Panc1 (cell line): ENCODE measurements around the gene TSPAN14. TPM values are rescaled to one million over a fixed set of nuclear protein-coding genes. Genes with fewer than 3 reads are reported as not detected.

Experiments
- ATAC-seq: fragments of 200-7000 bp; cut with Tn5 transposase; 2 replicates; pipeline ENCODE4 v1.9.1; 2020; ENCODE audit warnings: mild to moderate bottlenecking, moderate library complexity
- BruUV-seq: library from RNA; stranded (reverse); fragments of 400-500 nt; replicated peaks from 2 replicates; lab custom pipeline; 2021; lab: Mats Ljungman, UMichigan
- CTCF ChIA-PET: fragments of 300-600 bp; sonication (Branson Sonifier 250); formaldehyde crosslinking; loops from one replicate; lab custom pipeline; 2022; ENCODE audit warnings: antibody characterized with exemption; lab: Charles Lee
- POLR2A ChIA-PET: fragments of 300-600 bp; sonication (Branson Sonifier 250); formaldehyde crosslinking; loops from one replicate; lab custom pipeline; 2022; ENCODE audit warnings: antibody characterized with exemption; lab: Charles Lee
- DNase-seq: peaks from one replicate; pipeline ENCODE4 v3.0.0-alpha.2; 2010; ENCODE audit warnings: low read depth, low spot score
- H3K27ac ChIP-seq: 2 replicates; pipeline ENCODE4 v1.5.1; 2011; ENCODE audit warnings: mild to moderate bottlenecking, low read length, inconsistent platforms
- H3K27me3 ChIP-seq: fragments of 200-500 bp; sonication (Bioruptor generic); 2 replicates; pipeline ENCODE4 v1.6.0; 2014; ENCODE audit warnings: low read length, inconsistent platforms; ENCODE audit not compliant: control insufficient read depth, insufficient read depth
- H3K36me3 ChIP-seq: fragments of 200-500 bp; sonication (Bioruptor generic); 2 replicates; pipeline ENCODE4 v1.5.1; 2014; ENCODE audit warnings: inconsistent platforms, mild to moderate bottlenecking, low read length, moderate library complexity; ENCODE audit not compliant: control insufficient read depth, insufficient read depth
- H3K4me1 ChIP-seq: 2 replicates; pipeline ENCODE4 v1.5.1; 2011; ENCODE audit warnings: inconsistent platforms, mild to moderate bottlenecking, low read length, moderate library complexity; ENCODE audit not compliant: control insufficient read depth, insufficient read depth
- H3K4me3 ChIP-seq, 2 experiments: 2 replicates each; pipeline ENCODE4 v1.5.1; 2011 to 2012; ENCODE audit warnings: low read depth in 2 of 2, low read length in 2 of 2, mild to moderate bottlenecking in 2 of 2, inconsistent platforms in 1 of 2, moderate library complexity in 1 of 2
- H3K9me3 ChIP-seq: fragments of 200-500 bp; sonication (Bioruptor generic); 2 replicates; pipeline ENCODE4 v1.5.1; 2014; ENCODE audit warnings: low read depth, mild to moderate bottlenecking, inconsistent platforms, low read length, moderate library complexity; ENCODE audit not compliant: control insufficient read depth, insufficient read depth
- POLR2AphosphoS5 ChIP-seq: IDR thresholded peaks from 2 replicates; pipeline ENCODE4 v1.6.1; 2012; ENCODE audit warnings: mild to moderate bottlenecking, low read depth, low read length, moderate library complexity
- SIN3A ChIP-seq: IDR thresholded peaks from 2 replicates; pipeline ENCODE4 v1.6.1; 2012; ENCODE audit warnings: low read depth, mild to moderate bottlenecking, low read length, moderate library complexity, borderline replicate concordance; ENCODE audit not compliant: insufficient read depth
- TCF7L2 ChIP-seq: IDR thresholded peaks from 2 replicates; pipeline ENCODE4 v1.6.1; 2011; ENCODE audit warnings: mild to moderate bottlenecking, low read depth, low read length, inconsistent platforms
- in situ Hi-C: cut with HindIII; loops from 2 replicates; pipeline ENCODE4 v1.10.0; 2016; ENCODE audit warnings: low sequenced_read_pairs, low pct_unique_long_range_greater_than_20kb
- intact Hi-C: fragments of 100-400 bp; cut with micrococcal nuclease; formaldehyde crosslinking; loops from one replicate; pipeline ENCODE4 v1.10.0; 2022; ENCODE audit not compliant: unreplicated experiment
- total RNA-seq: library from RNA; stranded (reverse); gene quantifications from one replicate; pipeline ENCODE4 v1.2.1, GENCODE V29; 2021; ENCODE audit not compliant: unreplicated experiment
- TF ChIP-seq, protein P1 (sequence below): fragments of 450-650 bp; IDR thresholded peaks from 2 replicates; pipeline ENCODE4 v1.5.1; 2017; ENCODE audit warnings: mild to moderate bottlenecking
- TF ChIP-seq, protein P2 (sequence below), 2 experiments: IDR thresholded peaks; 2 replicates each; pipeline ENCODE4 v1.6.1; 2011 to 2012; ENCODE audit warnings: low read depth in 2 of 2, control low read depth in 1 of 2, low read length in 1 of 2, mild to moderate bottlenecking in 1 of 2, moderate library complexity in 1 of 2; ENCODE audit not compliant: insufficient read depth in 1 of 2

The TSPAN14 gene
- total RNA-seq, 1 experiment from 2014 or later, result 39.0 TPM

DNA sequence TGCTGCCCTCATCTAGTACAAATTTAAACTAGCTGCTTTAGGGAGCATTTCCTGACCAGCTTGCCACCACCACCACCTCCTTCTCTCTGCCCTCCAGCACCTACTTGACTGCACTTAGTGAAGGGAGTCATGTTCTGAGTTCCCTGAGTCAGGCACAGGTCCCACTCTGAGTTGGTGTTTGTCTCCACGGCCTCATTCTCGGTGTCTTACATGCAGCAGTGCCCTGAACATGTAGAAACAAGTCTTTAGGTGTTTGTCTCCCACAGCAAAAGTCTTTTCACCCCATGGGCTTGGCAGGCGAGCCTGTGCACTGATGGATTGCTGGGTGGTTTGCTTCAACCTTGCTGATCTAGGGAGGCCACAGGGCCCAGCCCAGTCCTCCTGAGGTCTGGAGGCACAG lies 16.9 kb downstream of the TSPAN14 start:
- no TSS peak for BruUV-seq
- Histone ChIP-seq H3K27me3 (no peaks in the 10 kb centered on the region), H3K4me3 (no peak overlapping the region), H3K4me1 (peaks cover 13% of the 10 kb centered on the region), H3K27ac (no peak overlapping the region), H3K36me3 (no peaks in the 10 kb centered on the region), H3K9me3 (no peaks in the 10 kb centered on the region)
- in situ Hi-C loops, result no loop called here
- intact Hi-C loops, result no loop called here
- CTCF ChIA-PET, result interaction anchor here (0.6 kb wide), 1 partner anchor 31 kb away, joined by 3 read pairs; no protein-coding TSS in a partner anchor
- no peak for TF ChIP-seq POLR2AphosphoS5
- TF ChIP-seq, protein P1, sequence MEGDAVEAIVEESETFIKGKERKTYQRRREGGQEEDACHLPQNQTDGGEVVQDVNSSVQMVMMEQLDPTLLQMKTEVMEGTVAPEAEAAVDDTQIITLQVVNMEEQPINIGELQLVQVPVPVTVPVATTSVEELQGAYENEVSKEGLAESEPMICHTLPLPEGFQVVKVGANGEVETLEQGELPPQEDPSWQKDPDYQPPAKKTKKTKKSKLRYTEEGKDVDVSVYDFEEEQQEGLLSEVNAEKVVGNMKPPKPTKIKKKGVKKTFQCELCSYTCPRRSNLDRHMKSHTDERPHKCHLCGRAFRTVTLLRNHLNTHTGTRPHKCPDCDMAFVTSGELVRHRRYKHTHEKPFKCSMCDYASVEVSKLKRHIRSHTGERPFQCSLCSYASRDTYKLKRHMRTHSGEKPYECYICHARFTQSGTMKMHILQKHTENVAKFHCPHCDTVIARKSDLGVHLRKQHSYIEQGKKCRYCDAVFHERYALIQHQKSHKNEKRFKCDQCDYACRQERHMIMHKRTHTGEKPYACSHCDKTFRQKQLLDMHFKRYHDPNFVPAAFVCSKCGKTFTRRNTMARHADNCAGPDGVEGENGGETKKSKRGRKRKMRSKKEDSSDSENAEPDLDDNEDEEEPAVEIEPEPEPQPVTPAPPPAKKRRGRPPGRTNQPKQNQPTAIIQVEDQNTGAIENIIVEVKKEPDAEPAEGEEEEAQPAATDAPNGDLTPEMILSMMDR, result no peak
- TF ChIP-seq SIN3A, result no peak
- TF ChIP-seq, protein P2, sequence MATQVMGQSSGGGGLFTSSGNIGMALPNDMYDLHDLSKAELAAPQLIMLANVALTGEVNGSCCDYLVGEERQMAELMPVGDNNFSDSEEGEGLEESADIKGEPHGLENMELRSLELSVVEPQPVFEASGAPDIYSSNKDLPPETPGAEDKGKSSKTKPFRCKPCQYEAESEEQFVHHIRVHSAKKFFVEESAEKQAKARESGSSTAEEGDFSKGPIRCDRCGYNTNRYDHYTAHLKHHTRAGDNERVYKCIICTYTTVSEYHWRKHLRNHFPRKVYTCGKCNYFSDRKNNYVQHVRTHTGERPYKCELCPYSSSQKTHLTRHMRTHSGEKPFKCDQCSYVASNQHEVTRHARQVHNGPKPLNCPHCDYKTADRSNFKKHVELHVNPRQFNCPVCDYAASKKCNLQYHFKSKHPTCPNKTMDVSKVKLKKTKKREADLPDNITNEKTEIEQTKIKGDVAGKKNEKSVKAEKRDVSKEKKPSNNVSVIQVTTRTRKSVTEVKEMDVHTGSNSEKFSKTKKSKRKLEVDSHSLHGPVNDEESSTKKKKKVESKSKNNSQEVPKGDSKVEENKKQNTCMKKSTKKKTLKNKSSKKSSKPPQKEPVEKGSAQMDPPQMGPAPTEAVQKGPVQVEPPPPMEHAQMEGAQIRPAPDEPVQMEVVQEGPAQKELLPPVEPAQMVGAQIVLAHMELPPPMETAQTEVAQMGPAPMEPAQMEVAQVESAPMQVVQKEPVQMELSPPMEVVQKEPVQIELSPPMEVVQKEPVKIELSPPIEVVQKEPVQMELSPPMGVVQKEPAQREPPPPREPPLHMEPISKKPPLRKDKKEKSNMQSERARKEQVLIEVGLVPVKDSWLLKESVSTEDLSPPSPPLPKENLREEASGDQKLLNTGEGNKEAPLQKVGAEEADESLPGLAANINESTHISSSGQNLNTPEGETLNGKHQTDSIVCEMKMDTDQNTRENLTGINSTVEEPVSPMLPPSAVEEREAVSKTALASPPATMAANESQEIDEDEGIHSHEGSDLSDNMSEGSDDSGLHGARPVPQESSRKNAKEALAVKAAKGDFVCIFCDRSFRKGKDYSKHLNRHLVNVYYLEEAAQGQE (IDR thresholded peaks at IDR 0.05; ENCODE audit: insufficient read depth in 1 of 2, low read depth in 2 of 2, low read length in 1 of 2), result no peak
- TF ChIP-seq TCF7L2, result no peak
- DNase-seq (no peak), ATAC-seq (no peak)
- POLR2A ChIA-PET, result no interaction called here

DNA sequence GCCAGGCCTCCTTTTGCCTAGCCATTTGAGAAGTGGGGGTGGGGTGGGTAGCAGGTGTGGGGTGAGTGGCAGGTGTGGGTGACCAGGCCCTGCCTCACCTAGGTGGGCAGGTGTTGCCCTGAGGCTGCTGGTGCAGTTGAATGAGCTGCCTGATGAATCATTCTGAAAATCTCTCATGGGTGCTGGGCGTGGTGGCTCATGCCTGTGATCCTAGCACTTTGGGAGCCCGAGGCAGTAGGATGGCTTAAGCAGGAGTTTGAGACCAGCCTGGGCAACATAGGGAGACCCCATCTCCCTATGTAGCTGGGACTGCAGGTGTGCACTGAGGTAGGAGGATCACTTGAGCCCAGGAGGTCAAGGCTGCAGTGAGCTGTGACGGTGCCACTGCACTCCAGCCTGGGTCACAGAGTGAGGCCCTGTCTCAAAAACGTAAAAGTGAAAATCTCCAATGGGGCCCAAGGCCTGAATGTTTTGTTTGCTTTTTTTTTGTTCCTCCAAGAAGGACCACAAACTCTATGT lies 17.7 kb downstream of the TSPAN14 start:
- Histone ChIP-seq H3K27ac (no peak overlapping the region), H3K27me3 (no peaks in the 10 kb centered on the region), H3K4me3 (no peak overlapping the region), H3K4me1 (peaks cover 13% of the 10 kb centered on the region), H3K9me3 (no peaks in the 10 kb centered on the region), H3K36me3 (no peaks in the 10 kb centered on the region)
- TF ChIP-seq SIN3A (no peak), TCF7L2 (no peak), POLR2AphosphoS5 (no peak)
- TF ChIP-seq, protein P2 (IDR thresholded peaks at IDR 0.05; ENCODE audit: insufficient read depth in 1 of 2, low read depth in 2 of 2, low read length in 1 of 2), result no peak
- TF ChIP-seq, protein P1, result no peak
- POLR2A ChIA-PET, result no interaction called here
- DNase-seq, result no peak
- no TSS peak for BruUV-seq
- intact Hi-C loops, result no loop called here
- CTCF ChIA-PET, result interaction anchor here (0.6 kb wide), 1 partner anchor 30 kb away, joined by 3 read pairs; no protein-coding TSS in a partner anchor
- in situ Hi-C loops, result no loop called here
- peak; percentile 54 for ATAC-seq
